ENCODE results near the gene CASP6. TPM values are rescaled to one million over a fixed set of nuclear protein-coding genes. Genes with fewer than 3 reads are reported as not detected.

CASP6 gene
- total and polyA plus RNA-seq, 8 donors: 2.3 to 68.9 (median 25.9) TPM

DNA sequence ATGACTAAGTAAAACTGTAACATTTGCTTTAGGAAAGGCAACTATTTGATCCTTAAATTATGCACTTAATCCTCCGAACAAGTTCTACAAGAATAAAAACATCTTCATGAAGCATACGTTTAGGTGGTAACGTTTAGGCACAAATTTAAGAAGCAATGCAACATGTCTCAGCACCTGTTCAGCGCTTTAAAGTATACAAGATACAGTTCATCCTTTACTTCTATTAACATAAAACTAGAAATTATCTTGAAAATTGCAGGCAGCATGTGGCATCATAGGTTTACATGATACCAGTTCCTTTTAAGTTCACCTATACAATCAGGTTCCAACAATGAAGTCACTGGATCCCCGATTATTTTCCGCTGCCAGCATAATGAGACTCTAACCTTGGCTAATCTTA lies 25.1 kb upstream of the CASP6 start:
- Histone ChIP-seq H3K27me3 (no peaks in the 10 kb centered on the region), H3K36me3 (no peaks in the 10 kb centered on the region), H3K27ac (no peak overlapping the region), H3K4me1 (peaks cover 0 to 27% (median 19%) of the 10 kb centered on the region in 4 donors), H3K4me3 (peak overlapping the region; percentile 64 to 88 (median 82)), H3K9me3 (no peaks in the 10 kb centered on the region)
- peak in 1 of 2 donors; percentile 18 for DNase-seq
- WGBS, 5 donors: 32 to 62% (median 42%) methylated on average over 6 of the region's 6 CpGs
- TF ChIP-seq CTCF (IDR thresholded peaks at IDR 0.05) (no peak), EP300 (IDR thresholded peaks at IDR 0.05) (no peak), POLR2A (IDR thresholded peaks at IDR 0.05) (no peak), POLR2AphosphoS5 (IDR thresholded peaks at IDR 0.05) (no peak)
- intact Hi-C loops (cut with DNase I; ENCODE audit: low total_unique reads): no loop called here

DNA sequence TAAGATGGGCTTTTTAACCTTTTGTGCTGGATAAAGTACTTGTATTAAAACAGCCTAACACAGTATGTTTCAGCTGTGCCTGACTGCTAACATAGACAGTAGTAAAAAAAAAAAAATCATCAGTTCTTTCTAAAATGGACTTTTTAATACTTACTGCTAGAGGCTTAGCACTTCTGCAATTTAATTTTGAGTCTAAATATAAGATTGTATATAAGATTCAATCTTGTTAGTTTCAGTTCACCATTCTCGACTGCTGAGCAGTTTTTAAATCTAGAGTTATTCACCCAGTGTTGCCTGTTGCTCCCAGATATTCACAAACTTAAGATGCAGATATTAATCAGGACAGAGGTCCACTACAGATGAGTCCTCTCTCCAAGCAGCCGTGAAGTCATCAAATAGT lies 19.9 kb upstream of the CASP6 start:
- intact Hi-C loops (cut with DNase I; ENCODE audit: low total_unique reads): no loop called here
- no peak overlapping the region for H3K27ac ChIP-seq
- no peak overlapping the region for H3K4me3 ChIP-seq
- peaks cover 0 to 8% (median 3%) of the 10 kb centered on the region in 4 donors for H3K4me1 ChIP-seq
- no peaks in the 10 kb centered on the region for H3K9me3 ChIP-seq
- 93 to 98% (median 93%) methylated on average over 2 of the region's 2 CpGs for WGBS, 5 donors
- H3K36me3 ChIP-seq: no peaks in the 10 kb centered on the region
- TF ChIP-seq POLR2AphosphoS5 (IDR thresholded peaks at IDR 0.05) (no peak), POLR2A (IDR thresholded peaks at IDR 0.05) (no peak), EP300 (IDR thresholded peaks at IDR 0.05) (no peak), CTCF (IDR thresholded peaks at IDR 0.05) (no peak)
- H3K27me3 ChIP-seq: no peaks in the 10 kb centered on the region
- DNase-seq: no peak

- H3K4me3 ChIP-seq: no peak overlapping the region
- DNase-seq: no peak
- H3K36me3 ChIP-seq: peaks cover 0 to 5% (median 1%) of the 10 kb centered on the region in 4 donors
- no peaks in the 10 kb centered on the region for H3K9me3 ChIP-seq
- intact Hi-C loops (cut with DNase I; ENCODE audit: low total_unique reads): no loop called here
- TF ChIP-seq CTCF (IDR thresholded peaks at IDR 0.05) (no peak), EP300 (IDR thresholded peaks at IDR 0.05) (no peak), POLR2AphosphoS5 (IDR thresholded peaks at IDR 0.05) (no peak), POLR2A (IDR thresholded peaks at IDR 0.05) (no peak)
- no peak overlapping the region for H3K27ac ChIP-seq
- peaks cover 0 to under 1% (median 0%) of the 10 kb centered on the region in 4 donors for H3K4me1 ChIP-seq
- no peaks in the 10 kb centered on the region for H3K27me3 ChIP-seq
Measured at GRCh38 chr4:109722357-109722756, 19.1 kb upstream of the CASP6 start.

GRCh38 chr4:109721033-109721432 lies 17.8 kb upstream of the CASP6 start:
- TF ChIP-seq POLR2AphosphoS5 (IDR thresholded peaks at IDR 0.05): no peak
- no peak for TF ChIP-seq EP300 (IDR thresholded peaks at IDR 0.05)
- no peak for TF ChIP-seq CTCF (IDR thresholded peaks at IDR 0.05)
- no peak for TF ChIP-seq POLR2A (IDR thresholded peaks at IDR 0.05)
- Histone ChIP-seq H3K27me3 (no peaks in the 10 kb centered on the region), H3K4me3 (no peak overlapping the region), H3K36me3 (peaks cover 0 to 18% (median 14%) of the 10 kb centered on the region in 4 donors), H3K4me1 (no peaks in the 10 kb centered on the region), H3K9me3 (no peaks in the 10 kb centered on the region), H3K27ac (no peak overlapping the region)
- no peak for DNase-seq
- 94 to 100% (median 95%) methylated on average over 7 of the region's 7 CpGs for WGBS, 5 donors
- intact Hi-C loops (cut with DNase I; ENCODE audit: low total_unique reads): no loop called here
